H1 (cell line): ENCODE measurements around the gene ANO6. TPM values are rescaled to one million over a fixed set of nuclear protein-coding genes. Genes with fewer than 3 reads are reported as not detected.

Experiments used
- CEBPB ChIP-seq: IDR thresholded peaks from 2 replicates; pipeline ENCODE4 v1.6.1; 2012; ENCODE audit warnings: low read depth, low read length
- HDAC2 ChIP-seq, 2 experiments: fragments of 300-600 bp in 1 of 2; sonication (generic) in 1 of 2; IDR thresholded peaks; 2 replicates each; pipeline ENCODE4 v1.6.1; 2011 to 2012; ENCODE audit warnings: low read depth in 2 of 2, low read length in 2 of 2, mild to moderate bottlenecking in 2 of 2, moderate library complexity in 2 of 2, borderline replicate concordance in 1 of 2, inconsistent platforms in 1 of 2
- JUND ChIP-seq: IDR thresholded peaks from 2 replicates; pipeline ENCODE4 v1.6.1; 2011; ENCODE audit warnings: mild to moderate bottlenecking, improper control_type of control experiment, low read length
- MAFK ChIP-seq: IDR thresholded peaks from 2 replicates; pipeline ENCODE4 v1.6.1; 2012; ENCODE audit warnings: low read depth, mild to moderate bottlenecking, improper control_type of control experiment, low read length
- POU5F1 ChIP-seq: IDR thresholded peaks from 2 replicates; pipeline ENCODE4 v1.6.1; 2011; ENCODE audit warnings: low read depth, mild to moderate bottlenecking, low read length, moderate library complexity
- RBBP5 ChIP-seq: IDR thresholded peaks from 2 replicates; pipeline ENCODE4 v1.7.1; 2012; ENCODE audit warnings: low read depth, mild to moderate bottlenecking, inconsistent platforms, low read length, moderate library complexity, borderline replicate concordance
- SAP30 ChIP-seq: fragments of 300-600 bp; sonication (generic); IDR thresholded peaks from 2 replicates; pipeline ENCODE4 v1.7.1; 2012; ENCODE audit warnings: low read length, moderate library complexity, mild to moderate bottlenecking, inconsistent platforms; ENCODE audit not compliant: insufficient read depth, insufficient replicate concordance
- polyA plus RNA-seq, 7 experiments: library from polyadenylated mRNA; depleted of rRNA in 3 of 7; stranded (reverse) in 5 of 7; unstranded in 2 of 7; fragments of >200 nt in 5 of 7; fragments of 200-250 nt in 2 of 7; gene quantifications; 1 replicate in 5 of 7; 2 replicates in 1 of 7; 4 replicates in 1 of 7; pipeline versions ENCODE4 v1.2.1 to v1.2.3, GENCODE V29; 2011 to 2013; ENCODE audit warnings: missing spikeins in 2 of 7, mixed read lengths in 2 of 7
- total RNA-seq: library from RNA; stranded (reverse); fragmentation: NEBNext Ultra II Directional; extraction: Animal tissue kit (Norgen Biotek cat#: 25700); gene quantifications from 2 replicates; pipeline ENCODE4 v1.2.1, GENCODE V29; 2021

ANO6 gene
- total and polyA plus RNA-seq, 2 of the 8 experiments (the other 6 are each of a cell fraction or from before 2014, with no cell fraction given) = 15.1 to 39.7 TPM

DNA sequence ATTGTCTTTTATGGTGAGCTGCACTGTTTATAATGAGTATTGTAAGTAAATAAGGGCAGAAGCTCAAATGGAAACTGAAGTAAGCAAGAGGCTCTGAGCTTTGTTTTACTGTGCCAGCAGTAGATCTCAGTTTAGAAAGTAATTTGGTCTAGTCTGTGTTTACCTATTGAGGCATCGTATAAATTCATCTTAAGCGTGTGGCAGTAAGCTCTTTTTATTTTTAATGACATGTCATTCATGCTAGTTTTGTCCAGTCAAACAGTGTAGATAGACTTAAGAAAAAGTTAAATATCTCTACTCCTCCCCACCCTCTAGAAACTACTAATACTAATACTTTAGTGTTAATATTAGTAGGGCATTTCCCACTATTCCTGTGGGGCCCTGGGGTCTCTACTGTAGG is 2.0 kb downstream of the ANO6 start (continued):
- TF ChIP-seq HDAC2 (IDR thresholded peaks at IDR 0.05; ENCODE audit: borderline replicate concordance in 1 of 2, low read depth in 2 of 2, low read length in 2 of 2) = no peak
- TF ChIP-seq SAP30 = no peak
- TF ChIP-seq JUND = no peak
- no peak for TF ChIP-seq POU5F1
- no peak for TF ChIP-seq CEBPB
- no peak for TF ChIP-seq MAFK
- TF ChIP-seq RBBP5 = no peak
- TF ChIP-seq, all 59 proteins: peak for 0
